Stimulated activated CD4-positive, alpha-beta T cell treated with anti-CD3 and anti-CD28 coated beads, Interleukin-4, amount 100 ng/mL, for 48 hours (primary cell): Measurements from ENCODE around the gene PRIM2.
"Not testable (repeated sequence)": the region's sequence is repeated elsewhere in the genome, so short reads cannot be mapped to it uniquely, and the experiment has no call there.

Experiments used
- DNase-seq, 2 donors: peaks; one replicate each; pipeline ENCODE4 v3.0.0-alpha.2; 2020; ENCODE audit warnings: low read depth in 2 of 2

The PRIM2 gene

DNA sequence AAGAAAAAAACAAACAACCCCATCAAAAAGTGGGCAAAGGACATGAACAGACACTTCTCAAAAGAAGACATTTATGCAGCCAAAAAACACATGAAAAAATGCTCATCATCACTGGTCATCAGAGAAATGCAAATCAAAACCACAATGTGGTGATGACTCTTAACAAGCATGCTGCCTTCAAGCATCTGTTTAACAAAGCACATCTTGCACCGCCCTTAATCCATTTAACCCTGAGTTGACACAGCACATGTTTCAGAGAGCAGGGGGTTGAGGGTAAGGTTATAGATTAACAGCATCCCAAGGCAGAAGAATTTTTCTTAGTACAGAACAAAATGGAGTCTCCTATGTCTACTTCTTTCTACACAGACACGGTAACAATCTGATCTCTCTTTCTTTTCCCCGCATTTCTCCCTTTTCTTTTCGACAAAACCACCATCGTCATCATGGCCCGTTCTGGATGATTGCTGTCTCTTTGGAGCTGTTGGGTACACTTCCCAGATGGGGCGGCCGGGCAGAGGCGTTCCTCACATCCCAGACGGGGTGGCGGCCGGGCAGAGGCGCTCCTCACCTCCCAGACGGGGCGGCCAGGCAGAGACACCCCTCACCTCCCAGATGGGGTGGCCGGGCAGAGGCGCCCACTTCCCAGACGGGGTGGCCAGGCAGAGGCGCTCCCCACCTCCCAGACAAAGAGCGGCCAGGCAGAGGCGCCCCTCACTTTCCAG is 7.2 kb upstream of the PRIM2 start:
- not testable (repeated sequence) for DNase-seq

DNA sequence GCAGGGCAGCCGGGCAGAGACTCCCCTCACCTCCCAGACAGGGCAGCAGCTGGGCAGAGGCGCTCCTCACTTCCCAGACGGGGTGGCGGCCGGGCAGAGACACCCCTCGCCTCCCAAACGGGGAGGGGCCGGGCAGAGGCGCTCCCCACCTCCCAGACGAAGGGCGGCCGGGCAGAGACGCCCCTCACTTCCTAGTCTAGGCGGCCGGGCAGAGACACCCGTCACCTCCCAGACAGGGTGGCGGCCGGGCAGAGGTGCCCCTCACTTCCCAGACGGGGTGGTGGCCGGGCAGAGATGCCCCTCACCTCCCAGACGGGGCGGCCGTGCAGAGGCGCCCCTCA is 6.6 kb upstream of the PRIM2 start:
- no peak for DNase-seq

DNA sequence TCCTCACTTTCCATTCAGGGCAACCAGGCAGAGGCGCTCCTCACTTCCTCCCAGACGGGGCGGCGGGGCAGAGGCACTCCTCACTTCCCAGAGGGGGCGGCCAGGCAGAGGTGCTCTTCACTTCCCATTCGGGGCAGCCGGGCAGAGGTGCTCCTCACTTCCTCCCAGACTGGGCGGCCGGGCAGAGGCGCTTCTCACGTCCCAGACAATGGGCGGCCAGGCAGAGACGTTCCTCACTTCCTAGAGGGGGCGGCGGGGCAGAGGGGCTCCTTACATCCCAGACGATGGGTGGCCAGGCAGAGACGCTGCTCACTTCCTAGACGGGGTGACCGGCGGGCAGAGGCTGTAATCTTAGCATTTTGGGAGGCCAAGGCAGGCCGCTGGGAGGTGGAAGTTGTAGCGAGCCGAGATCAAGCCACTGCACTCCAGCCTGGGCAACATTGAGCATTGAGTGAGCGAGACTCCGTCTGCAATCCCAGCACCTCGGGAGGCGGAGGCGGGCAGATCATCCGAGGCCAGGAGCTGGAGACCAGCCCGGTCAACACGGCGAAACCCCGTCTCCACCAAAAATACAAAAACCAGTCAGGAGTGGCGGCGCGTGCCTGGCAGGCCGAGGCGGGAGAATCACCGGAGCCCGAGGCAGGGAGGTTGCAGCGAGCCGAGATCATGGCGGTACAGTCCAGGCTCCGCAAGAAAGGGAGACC is 6.0 kb upstream of the PRIM2 start:
- not testable (repeated sequence) for DNase-seq

DNA sequence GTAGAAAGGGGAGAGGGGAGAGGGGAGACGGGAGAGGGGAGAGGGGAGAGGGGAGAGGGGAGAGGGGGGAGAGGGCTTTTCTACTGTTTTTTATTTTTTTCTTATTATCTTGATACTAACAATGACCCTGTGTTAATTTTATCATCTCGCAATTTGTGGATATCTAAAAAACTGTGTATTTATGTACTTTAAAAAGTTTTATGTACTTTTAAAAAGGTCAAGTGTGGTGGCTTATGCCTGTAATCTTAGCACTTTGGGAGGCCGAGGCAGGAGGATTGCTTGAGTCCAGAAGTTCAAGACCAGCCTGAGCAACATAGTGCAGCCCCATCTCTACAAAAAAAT is 5.5 kb upstream of the PRIM2 start:
- DNase-seq, result no peak

GRCh38 chr6:57313009-57313408 is 4.4 kb upstream of the PRIM2 start:
- no peak for DNase-seq

- no peak for DNase-seq
Observed at GRCh38 chr6:57313711-57314471, 3.5 kb upstream of the PRIM2 start.

- no peak for DNase-seq
Observed at GRCh38 chr6:57315111-57315510, 2.3 kb upstream of the PRIM2 start.

DNA sequence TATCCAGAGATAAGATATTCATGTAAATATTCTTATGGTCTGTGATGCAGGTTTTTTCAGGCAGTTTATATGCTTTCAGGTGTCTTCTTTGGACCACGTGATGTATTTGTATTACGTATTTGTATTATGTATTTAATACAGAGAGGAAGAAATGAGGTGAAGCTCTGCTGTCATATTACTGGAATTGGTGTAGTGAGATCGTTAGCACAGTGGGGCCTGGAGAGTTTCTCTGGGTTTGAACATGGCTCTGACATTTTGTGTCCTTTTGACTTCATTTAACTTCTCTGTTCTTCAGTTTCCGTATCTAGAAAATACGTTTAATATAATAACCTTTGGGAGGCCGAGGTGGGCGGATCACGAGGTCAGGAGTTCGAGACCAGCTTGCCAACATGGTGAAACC is 1.6 kb upstream of the PRIM2 start:
- no peak for DNase-seq

- peak; percentile 65 to 72 for DNase-seq
Observed at GRCh38 chr6:57316581-57317059, 810 bp upstream of the PRIM2 start.

GRCh38 chr6:57324538-57324937 is 7.1 kb downstream of the PRIM2 start:
- no peak for DNase-seq

DNA sequence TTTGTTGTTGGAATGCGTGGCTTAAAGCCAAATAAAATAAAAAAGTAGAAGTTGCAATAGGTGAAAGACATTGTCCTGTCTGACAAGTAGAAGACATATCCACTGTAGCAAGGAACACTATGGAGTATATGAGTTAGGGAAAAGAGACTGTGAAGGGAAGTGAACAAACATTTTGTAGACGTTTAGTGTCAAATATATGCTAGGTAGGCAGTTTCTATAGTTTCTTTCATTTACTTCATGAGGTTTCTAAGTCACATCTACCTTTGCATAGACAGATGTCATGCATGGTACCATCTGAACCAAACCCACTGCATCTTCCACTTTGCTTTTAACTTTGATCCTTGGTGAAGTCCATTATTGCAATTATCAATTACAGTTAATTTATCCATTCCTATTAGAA is 9.9 kb downstream of the PRIM2 start:
- no peak for DNase-seq

- DNase-seq, result no peak
Observed at GRCh38 chr6:57328074-57328473, 10.6 kb downstream of the PRIM2 start.

DNA sequence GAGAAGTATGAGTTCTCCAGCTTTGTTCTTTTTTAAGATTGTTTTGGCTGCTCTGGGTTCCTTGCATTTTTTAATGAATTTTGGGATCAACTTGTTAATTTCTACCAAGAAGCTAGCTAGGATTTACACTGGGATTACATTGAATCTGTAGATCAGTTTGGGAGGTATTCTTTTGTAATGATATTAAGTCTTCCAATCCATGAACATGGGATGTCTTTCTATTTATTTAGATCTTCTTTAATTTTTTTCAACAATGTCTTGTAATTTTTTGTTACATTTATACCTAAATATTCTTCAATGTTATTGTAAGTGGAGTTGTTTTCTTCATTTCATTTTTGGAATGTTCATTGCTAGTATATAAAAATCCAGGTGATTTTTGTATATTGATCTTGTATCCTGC is 12.5 kb downstream of the PRIM2 start:
- no peak for DNase-seq

DNA sequence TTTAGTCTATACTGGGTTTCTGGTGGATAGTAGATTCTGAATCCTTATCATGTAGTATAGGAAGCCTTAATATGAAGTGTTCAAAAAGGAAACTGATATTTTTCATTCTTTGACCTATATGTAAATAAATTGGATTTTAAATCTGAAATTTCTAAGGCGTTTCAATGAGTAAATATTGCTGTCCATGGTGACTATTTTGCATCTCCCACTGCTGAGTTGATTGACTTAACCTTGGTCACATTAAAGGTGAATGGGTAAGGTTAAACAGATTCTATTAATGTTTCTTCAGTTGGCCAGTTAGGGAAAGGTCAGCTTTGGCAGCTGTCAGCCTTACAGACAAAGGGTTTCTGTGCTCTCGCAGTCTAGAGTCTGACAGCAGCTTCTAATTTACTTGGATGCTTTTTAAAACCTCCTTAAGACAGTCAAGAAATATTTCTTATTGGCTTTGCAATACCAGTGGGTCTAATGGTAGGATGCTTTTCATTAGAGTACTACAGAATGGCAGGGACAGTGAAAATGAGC is 24.8 kb downstream of the PRIM2 start:
- no peak for DNase-seq

- not testable (repeated sequence) for DNase-seq
Observed at GRCh38 chr6:57343342-57343741, 25.9 kb downstream of the PRIM2 start.

GRCh38 chr6:57346715-57347114 is 29.3 kb downstream of the PRIM2 start:
- not testable (repeated sequence) for DNase-seq

DNA sequence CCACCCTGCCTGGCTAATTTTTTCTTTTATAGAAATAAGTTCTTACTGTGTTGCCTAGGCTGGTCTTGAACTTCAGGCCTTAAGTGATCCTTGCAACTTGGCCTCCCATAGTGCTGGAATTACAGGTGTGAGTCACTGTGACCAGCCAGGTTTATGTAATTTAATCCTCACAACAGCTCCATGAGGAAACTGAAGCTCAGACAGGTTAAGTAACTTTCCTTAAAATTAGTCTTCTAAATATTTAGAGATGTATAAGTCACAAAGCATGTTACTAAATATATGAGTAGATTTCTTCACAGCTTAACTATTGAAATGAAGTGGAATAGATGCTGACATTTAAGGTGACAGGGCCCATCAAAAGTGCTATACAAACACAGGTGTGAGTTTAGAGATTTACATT is 30.2 kb downstream of the PRIM2 start:
- not testable (repeated sequence) for DNase-seq

DNA sequence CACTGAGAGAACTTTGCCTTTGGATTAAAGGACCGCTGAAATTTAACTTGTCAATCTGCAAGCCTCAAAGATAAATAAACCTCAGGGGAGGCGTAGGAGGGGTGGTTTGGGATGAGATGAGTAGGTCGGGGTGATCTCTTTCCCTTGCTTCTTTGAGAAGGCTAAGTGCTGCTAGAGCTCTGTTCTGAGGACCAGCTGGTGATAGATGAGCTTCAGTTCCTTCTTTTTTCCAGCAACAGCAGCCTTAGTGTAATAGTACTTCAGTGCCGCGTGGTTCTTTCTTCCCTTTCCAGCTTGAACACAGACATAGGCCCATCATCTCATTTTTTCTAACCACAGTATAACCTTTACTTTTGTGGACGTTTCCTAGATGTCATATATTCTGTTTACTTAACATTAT is 33.0 kb downstream of the PRIM2 start:
- not testable (repeated sequence) for DNase-seq

GRCh38 chr6:57352596-57352995 is 35.2 kb downstream of the PRIM2 start:
- DNase-seq, result not testable (repeated sequence)

- DNase-seq, result not testable (repeated sequence)
Observed at GRCh38 chr6:57358319-57358718, 40.9 kb downstream of the PRIM2 start.

DNA sequence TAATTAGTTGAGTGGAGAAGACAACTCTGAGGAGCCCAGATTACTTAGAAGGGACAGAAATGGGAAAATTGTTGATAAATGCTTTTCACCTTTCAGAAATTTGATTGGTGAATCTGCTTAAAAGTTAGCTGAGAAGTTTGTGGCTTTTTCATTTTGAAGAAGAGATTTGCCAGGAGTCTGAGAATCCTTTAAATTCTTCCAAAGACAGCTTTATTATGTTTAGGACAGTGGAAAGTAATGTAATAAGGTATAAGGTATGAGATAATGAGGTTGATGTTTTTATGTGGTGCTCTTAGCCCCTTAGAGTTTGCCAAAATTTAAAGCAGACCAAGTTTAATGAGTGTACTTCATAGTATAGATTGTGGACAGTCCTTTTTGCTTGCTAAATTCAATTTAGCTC is 42.3 kb downstream of the PRIM2 start:
- DNase-seq, result not testable (repeated sequence)

GRCh38 chr6:57362340-57362739 is 44.9 kb downstream of the PRIM2 start:
- DNase-seq, result not testable (repeated sequence)
